Heart right ventricle (tissue), 16 donors: ENCODE measurements around the gene TRIM9. TPM values are rescaled to one million over a fixed set of nuclear protein-coding genes. Genes with fewer than 3 reads are reported as not detected.
"Not testable (repeated sequence)": the region's sequence is repeated elsewhere in the genome, so short reads cannot be mapped to it uniquely, and the experiment has no call there.

Experiments used
- ATAC-seq, 8 donors: fragments of 200-7000 bp; cut with Tn5 transposase; one replicate each; pipeline ENCODE4 v1.9.1; 2020; ENCODE audit warnings: mild to moderate bottlenecking in 8 of 8, moderate library complexity in 8 of 8, moderate number of reproducible peaks in 1 of 8
- DNase-seq, 2 donors: peaks; one replicate each; pipeline ENCODE4 v3.0.0-alpha.2; 2020
- H3K27ac ChIP-seq, 10 donors: fragments of 200-600 bp; sonication (generic) in 2 of 10; one replicate each; pipeline versions ENCODE4 v1.5.0 to v1.8.0; 2020 to 2022; ENCODE audit warnings: mild to moderate bottlenecking in 3 of 10
- H3K27me3 ChIP-seq, 7 donors: fragments of 200-600 bp; one replicate each; pipeline ENCODE4 v1.8.0; 2021 to 2022; ENCODE audit warnings: mild to moderate bottlenecking in 2 of 7
- H3K36me3 ChIP-seq, 9 donors: fragments of 200-600 bp; sonication (generic) in 1 of 9; one replicate each; pipeline versions ENCODE4 v1.5.0 to v1.8.0; 2020 to 2022; ENCODE audit warnings: mild to moderate bottlenecking in 2 of 9
- H3K4me1 ChIP-seq, 9 donors: fragments of 200-600 bp; sonication (generic) in 1 of 9; one replicate each; pipeline versions ENCODE4 v1.5.0 to v1.8.0; 2020 to 2022; ENCODE audit warnings: mild to moderate bottlenecking in 4 of 9
- H3K4me3 ChIP-seq, 10 donors: fragments of 200-600 bp; sonication (generic) in 2 of 10; one replicate each; pipeline versions ENCODE4 v1.5.0 to v1.8.0; 2020 to 2022; ENCODE audit warnings: mild to moderate bottlenecking in 7 of 10, moderate library complexity in 2 of 10
- H3K9me3 ChIP-seq, 11 donors: fragments of 200-600 bp in 10 of 11; sonication (generic) in 2 of 11; one replicate each; pipeline versions ENCODE4 v1.5.0 to v1.8.0; 2013 to 2022; ENCODE audit warnings: mild to moderate bottlenecking in 2 of 11, control low read depth in 1 of 11, moderate library complexity in 1 of 11
- CTCF ChIP-seq, 9 donors: fragments of 200-600 bp; sonication (generic) in 2 of 9; IDR thresholded peaks; one replicate each; pipeline versions ENCODE4 v1.5.0 to v1.8.0; 2021 to 2022; ENCODE audit warnings: antibody characterized with exemption in 9 of 9, mild to moderate bottlenecking in 5 of 9, moderate library complexity in 1 of 9
- WGBS, 2 donors: extraction: QIAGEN DNeasy Blood & Tissue Kit; methylation state at CpG; one replicate each; pipeline ENCODE4 v1.1.7; 2013; ENCODE audit warnings: inconsistent platforms in 1 of 2; 5-methylcytosine and 5-hydroxymethylcytosine counted together
- intact Hi-C, 10 donors: fragments of 100-400 bp; cut with DNase I; formaldehyde crosslinking; loops; one replicate each; pipeline versions ENCODE4 v1.11.1 to v1.14.2; 2022
- polyA plus RNA-seq, 2 donors: library from polyadenylated mRNA; stranded (reverse); fragments of 200-250 nt; gene quantifications; one replicate each; pipeline ENCODE4 v1.2.3, GENCODE V29; 2013
- total RNA-seq, 10 donors: library from RNA; stranded (reverse); fragmentation: NEBNext Ultra II Directional in 3 of 10; extraction: Animal tissue kit (Norgen Biotek cat#: 25700) in 3 of 10; gene quantifications; one replicate each; pipeline versions ENCODE4 v1.2.1 to v1.2.4, GENCODE V29; 2021 to 2023
- donor health status: Arrhythmogenic right ventricular cardiomyopathy.
- donor health status: ischemic (EF 13 %, LVEDD 7.1; RV severe dilation, severe dysfunction).
- donor health status: healthy with polysubstance abuse.
- donor health status: DM: no; HTN: yes; CAD: no.
- donor health status: DM: no; HTN: no; CAD: no.
- donor health status: ischemic (EF 25% LVEDD 6.9; RV normal size, moderate dysfunction).
- donor health status: ischemic (EF 25% LVEDD 5.7; RV mildly dilated, moderate dysfunction).
- donor health status: healthy.
- donor health status: DM: yes; HTN: yes; CAD: no.
- donor health status: Ischemic cardiomyopathy.
- donor health status: ischemic (EF 35%, LVEDD 5.7; RV mildly dilated, moderate dysfunction).
- donor health status: nonischemic (EF 11% LVEDD 7.7; RV severe dilation, severe dysfunction).
- donor health status: DM: yes; HTN: yes; CAD: no.
- donor health status: PGD.
- donor health status: ischemic (EF 29% LVEDD 5.4; RV normal size, mild dysfunction).
- donor health status: nonischemic (EF 23%, LVEDD 6.1; RV moderate dilation, normal function).

Gene TRIM9
- total and polyA plus RNA-seq, 12 donors, result 0.33 to 1.3 (median 0.59) TPM

DNA sequence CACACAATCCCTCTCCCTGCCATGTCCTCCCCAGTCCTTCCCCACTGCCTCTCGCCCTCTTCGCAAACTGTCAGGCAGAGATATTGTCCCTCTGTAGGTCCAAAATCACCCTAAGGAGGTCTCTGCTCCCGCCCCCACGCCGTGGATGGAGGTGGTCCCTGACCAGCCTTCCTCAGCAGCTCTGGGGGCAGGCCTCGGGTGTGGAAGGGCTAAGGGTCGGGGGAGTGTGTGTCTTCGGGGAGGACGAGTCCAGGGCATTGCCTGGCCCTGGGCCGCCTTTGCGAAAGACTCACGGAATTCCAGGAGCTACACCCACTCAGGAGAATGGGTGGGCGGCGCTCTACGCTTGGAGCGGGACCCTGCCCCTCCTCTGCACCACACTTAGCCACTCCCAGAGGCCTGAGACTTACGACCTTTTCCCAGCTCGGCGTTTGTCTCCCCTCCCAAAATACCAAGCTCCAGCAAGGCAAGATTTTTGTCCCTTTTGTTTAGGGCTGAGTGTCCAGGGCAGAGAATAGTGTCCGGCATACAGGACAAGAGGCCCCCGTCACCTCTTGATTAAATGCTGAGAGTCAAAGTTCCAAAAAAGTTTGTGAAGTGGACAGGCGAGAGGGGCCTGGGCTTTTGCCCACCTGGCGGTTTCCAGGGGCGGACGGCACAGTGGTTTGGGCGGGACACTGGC is 151.5 kb downstream of the TRIM9 start:
- Histone ChIP-seq H3K27ac (peak overlapping the region in 9 of 10 donors; percentile 58 to 97 (median 73)), H3K27me3 (peaks cover 0 to 6% (median 0%) of the 10 kb centered on the region in 7 donors), H3K36me3 (no peaks in the 10 kb centered on the region), H3K4me3 (peak overlapping the region; percentile 57 to 89 (median 74)), H3K4me1 (peaks cover 0 to 41% (median 12%) of the 10 kb centered on the region in 9 donors), H3K9me3 (no peaks in the 10 kb centered on the region)
- WGBS, 2 donors, result 7 to 12% methylated on average over 26 of the region's 26 CpGs
- TF ChIP-seq CTCF (IDR thresholded peaks at IDR 0.05), result no peak
- DNase-seq (peak; percentile 17 to 49), ATAC-seq (peak; percentile 62 to 77 (median 71))
- intact Hi-C loops, result no loop called here

DNA sequence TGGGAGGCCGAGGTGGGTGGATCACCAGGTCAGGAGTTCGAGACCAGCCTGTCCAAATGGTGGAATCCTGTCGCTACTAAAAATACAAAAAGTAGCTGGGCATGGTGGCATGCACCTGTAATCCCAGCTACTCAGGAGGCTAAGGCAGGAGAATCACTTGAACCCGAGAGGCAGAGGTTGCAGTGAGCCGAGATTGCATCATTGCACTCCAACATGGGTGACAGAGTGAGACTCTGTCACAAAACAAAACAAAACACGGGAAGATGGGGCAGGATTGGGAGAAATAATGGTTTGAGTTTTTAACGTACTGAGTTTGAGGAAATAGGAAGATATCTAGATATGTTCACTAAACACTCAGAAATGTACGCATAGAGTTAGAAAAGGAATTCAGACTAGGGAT is 153.3 kb downstream of the TRIM9 start:
- intact Hi-C loops, result not testable (repeated sequence)
- H3K27ac ChIP-seq, result peak overlapping the region in 1 of 10 donors; percentile 0
- WGBS, 2 donors, result 95 to 97% methylated on average over 8 of the region's 8 CpGs

DNA sequence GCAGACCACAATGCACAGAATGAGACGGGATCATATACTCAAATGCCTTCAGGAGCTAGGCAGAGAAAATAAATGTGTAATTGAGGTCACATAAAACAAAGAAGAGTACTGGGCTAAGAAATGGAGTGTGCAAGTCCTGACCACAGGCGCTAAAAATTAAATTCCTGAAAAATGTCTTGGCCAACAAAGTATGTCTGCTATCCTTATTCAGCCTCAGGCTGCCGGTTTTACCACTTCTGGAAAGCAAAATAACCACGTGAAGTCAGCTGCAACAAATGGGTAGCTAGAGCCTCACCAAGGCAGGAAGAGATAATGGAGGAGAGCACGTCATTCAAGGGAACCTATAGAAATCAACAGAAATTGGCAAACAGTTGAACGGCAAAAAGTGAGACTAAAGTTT is 153.8 kb downstream of the TRIM9 start:
- TF ChIP-seq CTCF (IDR thresholded peaks at IDR 0.05), result no peak
- H3K27me3 ChIP-seq, result peaks cover 0 to 6% (median 0%) of the 10 kb centered on the region in 7 donors
- intact Hi-C loops, result no loop called here
- peaks cover 0 to 6% (median 0%) of the 10 kb centered on the region in 9 donors for H3K36me3 ChIP-seq
- ATAC-seq (no peak), DNase-seq (no peak)
- no peaks in the 10 kb centered on the region for H3K9me3 ChIP-seq
- H3K4me3 ChIP-seq, result peak overlapping the region in 1 of 10 donors; percentile 12
- WGBS, 2 donors, result 92% methylated on average over 6 of the region's 6 CpGs
- peaks cover 0 to 63% (median 12%) of the 10 kb centered on the region in 9 donors for H3K4me1 ChIP-seq
- peak overlapping the region in 1 of 10 donors; percentile 0 for H3K27ac ChIP-seq

More for the DNA sequence above, 153.3 kb downstream of the TRIM9 start:
- not testable (repeated sequence) for ATAC-seq, H3K27me3 ChIP-seq, DNase-seq, H3K36me3 ChIP-seq, H3K9me3 ChIP-seq
- peaks cover 0 to 58% (median 12%) of the 10 kb centered on the region in 9 donors for H3K4me1 ChIP-seq
- H3K4me3 ChIP-seq, result peak overlapping the region in 1 of 10 donors; percentile 12

DNA sequence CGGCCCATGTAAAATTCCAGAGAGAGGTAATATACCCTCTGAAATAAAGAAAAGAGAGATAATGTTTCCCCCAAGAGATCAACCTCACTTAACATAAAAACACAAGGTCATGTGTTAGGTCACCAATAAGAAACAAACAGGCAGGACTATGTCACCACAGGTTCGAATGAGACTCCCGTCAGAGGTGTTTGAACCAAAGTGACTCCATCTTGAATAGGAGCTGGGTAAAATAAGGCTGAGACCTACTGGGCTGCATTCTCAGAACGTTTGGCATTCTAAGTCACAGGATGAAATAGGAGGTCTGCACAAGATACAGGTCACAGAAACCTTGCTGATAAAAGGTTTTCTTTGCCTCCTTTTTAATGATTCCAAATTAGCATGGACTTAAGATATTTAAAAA is 157.1 kb downstream of the TRIM9 start:
- ATAC-seq (no peak), DNase-seq (no peak)
- Histone ChIP-seq H3K4me3 (no peak overlapping the region), H3K4me1 (peaks cover 0 to 53% (median 0%) of the 10 kb centered on the region in 9 donors), H3K27ac (peak overlapping the region in 1 of 10 donors; percentile 76), H3K36me3 (peaks cover 0 to 39% (median 0%) of the 10 kb centered on the region in 9 donors), H3K27me3 (no peaks in the 10 kb centered on the region), H3K9me3 (no peaks in the 10 kb centered on the region)
- no peak for TF ChIP-seq CTCF (IDR thresholded peaks at IDR 0.05)
- WGBS, 2 donors, result 81 to 87% methylated on average over 4 of the region's 4 CpGs
- intact Hi-C loops, result no loop called here

DNA sequence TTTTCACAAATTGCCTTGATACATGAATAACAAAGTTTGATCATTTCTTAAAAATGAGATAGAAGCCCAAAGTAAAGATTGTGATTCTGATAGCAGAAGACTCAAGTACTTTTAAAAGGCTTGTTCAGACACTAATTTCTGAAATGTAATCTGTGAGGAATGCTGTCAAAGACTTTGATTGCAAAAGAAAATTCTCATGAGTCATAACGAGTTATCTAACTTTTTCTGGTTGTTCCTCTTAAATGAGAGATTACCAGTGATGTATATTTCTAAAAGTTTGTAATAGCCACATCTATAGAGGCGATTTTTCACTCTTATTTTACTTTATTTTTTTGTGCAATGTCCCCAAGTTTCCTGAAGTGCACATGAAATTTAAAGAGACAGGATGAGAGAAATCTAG is 157.6 kb downstream of the TRIM9 start:
- WGBS, 2 donors, result 51 to 63% methylated on average over 2 of the region's 2 CpGs
- DNase-seq, result no peak
- no peak for TF ChIP-seq CTCF (IDR thresholded peaks at IDR 0.05)
- no peak overlapping the region for H3K4me3 ChIP-seq
- H3K36me3 ChIP-seq, result peaks cover 0 to 39% (median 0%) of the 10 kb centered on the region in 9 donors
- H3K27ac ChIP-seq, result peak overlapping the region in 1 of 10 donors; percentile 76
- H3K4me1 ChIP-seq, result peaks cover 0 to 54% (median 0%) of the 10 kb centered on the region in 9 donors
- no peaks in the 10 kb centered on the region for H3K9me3 ChIP-seq
- intact Hi-C loops, result no loop called here
- H3K27me3 ChIP-seq, result no peaks in the 10 kb centered on the region
- ATAC-seq, result no peak
